ENCODE results near the gene CASQ2. TPM values are rescaled to one million over a fixed set of nuclear protein-coding genes. Genes with fewer than 3 reads are reported as not detected.

CASQ2 gene
- total and polyA plus RNA-seq, 10 of the 15 experiments (the other 5 are each of a cell fraction or from before 2014, with no cell fraction given), result not detected

DNA sequence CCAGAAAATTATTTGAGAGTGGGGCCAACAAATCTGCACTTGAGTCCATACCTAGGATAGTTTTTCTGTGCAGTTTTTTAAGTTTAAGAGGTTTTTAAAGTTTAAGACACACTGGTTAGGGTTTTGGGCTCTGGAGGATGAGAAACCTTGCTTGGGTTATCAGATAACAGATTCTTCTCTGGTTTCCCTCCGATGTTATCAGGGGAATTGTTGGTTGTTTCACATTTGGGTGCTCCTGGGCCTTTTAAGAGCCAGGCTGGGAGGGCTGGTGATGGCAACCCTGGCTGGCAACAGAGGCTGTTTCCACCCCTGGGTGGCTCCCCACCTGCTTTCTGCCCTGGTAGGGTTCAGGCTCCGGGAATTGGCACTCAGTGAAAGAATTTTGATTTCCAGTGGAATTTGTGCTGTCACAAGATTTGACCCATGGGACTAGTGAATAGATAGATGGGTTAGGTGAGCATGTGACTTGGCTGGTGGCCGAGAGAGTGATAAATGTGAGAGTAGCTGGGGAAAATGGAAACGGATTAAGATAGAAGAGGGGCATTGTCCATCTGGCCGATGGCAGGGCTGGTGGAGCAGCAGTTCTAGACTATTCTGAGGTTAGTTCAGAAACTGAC is 111.9 kb downstream of the CASQ2 start (continued):
- TF ChIP-seq, protein P1, sequence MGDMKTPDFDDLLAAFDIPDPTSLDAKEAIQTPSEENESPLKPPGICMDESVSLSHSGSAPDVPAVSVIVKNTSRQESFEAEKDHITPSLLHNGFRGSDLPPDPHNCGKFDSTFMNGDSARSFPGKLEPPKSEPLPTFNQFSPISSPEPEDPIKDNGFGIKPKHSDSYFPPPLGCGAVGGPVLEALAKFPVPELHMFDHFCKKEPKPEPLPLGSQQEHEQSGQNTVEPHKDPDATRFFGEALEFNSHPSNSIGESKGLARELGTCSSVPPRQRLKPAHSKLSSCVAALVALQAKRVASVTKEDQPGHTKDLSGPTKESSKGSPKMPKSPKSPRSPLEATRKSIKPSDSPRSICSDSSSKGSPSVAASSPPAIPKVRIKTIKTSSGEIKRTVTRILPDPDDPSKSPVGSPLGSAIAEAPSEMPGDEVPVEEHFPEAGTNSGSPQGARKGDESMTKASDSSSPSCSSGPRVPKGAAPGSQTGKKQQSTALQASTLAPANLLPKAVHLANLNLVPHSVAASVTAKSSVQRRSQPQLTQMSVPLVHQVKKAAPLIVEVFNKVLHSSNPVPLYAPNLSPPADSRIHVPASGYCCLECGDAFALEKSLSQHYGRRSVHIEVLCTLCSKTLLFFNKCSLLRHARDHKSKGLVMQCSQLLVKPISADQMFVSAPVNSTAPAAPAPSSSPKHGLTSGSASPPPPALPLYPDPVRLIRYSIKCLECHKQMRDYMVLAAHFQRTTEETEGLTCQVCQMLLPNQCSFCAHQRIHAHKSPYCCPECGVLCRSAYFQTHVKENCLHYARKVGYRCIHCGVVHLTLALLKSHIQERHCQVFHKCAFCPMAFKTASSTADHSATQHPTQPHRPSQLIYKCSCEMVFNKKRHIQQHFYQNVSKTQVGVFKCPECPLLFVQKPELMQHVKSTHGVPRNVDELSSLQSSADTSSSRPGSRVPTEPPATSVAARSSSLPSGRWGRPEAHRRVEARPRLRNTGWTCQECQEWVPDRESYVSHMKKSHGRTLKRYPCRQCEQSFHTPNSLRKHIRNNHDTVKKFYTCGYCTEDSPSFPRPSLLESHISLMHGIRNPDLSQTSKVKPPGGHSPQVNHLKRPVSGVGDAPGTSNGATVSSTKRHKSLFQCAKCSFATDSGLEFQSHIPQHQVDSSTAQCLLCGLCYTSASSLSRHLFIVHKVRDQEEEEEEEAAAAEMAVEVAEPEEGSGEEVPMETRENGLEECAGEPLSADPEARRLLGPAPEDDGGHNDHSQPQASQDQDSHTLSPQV (IDR thresholded peaks at IDR 0.05), result no peak
- TF ChIP-seq SUPT20H (IDR thresholded peaks at IDR 0.05; ENCODE audit: borderline replicate concordance, control insufficient read depth, low read depth, low read length) (no peak), NFYB (IDR thresholded peaks at IDR 0.05; ENCODE audit: insufficient read depth, low read depth, low read length) (no peak)

DNA sequence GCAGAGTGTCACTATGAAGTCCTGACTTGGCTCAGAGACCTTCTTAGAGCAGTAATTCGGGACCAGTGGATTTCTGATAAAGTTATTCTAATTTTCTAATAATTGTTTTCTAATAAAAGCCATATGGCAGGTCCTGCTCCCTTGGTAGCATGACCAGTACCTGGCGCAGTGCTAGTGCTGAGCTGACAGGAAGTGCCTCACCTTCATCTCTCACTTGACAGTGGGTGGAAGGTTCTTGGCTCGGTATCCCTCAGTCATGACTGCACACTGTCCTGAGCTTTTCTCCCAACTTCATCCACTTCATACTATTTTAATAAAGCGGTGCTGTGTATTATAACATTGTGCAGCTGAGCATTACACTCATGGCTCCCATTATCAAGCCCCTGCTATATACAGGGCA is 112.6 kb downstream of the CASQ2 start:
- H3K4me3 ChIP-seq, result no peak overlapping the region
- no peak overlapping the region for H3K27ac ChIP-seq (ENCODE audit: control insufficient read depth, insufficient read depth)
- ATAC-seq, result no peak
- in situ Hi-C loops (cut with MboI) (no loop called here), intact Hi-C loops (cut with micrococcal nuclease; ENCODE audit: unreplicated experiment) (no loop called here)
- ChIA-PET POLR2A (no interaction called here), SMC1A (ENCODE audit: uncharacterized antibody, unreplicated experiment) (no interaction called here), RAD21 (ENCODE audit: unreplicated experiment) (no interaction called here), CTCF (no interaction called here)
- H3K27me3 ChIP-seq (replicated peaks in 1 of 2; ENCODE audit: control insufficient read depth in 2 of 2, insufficient read depth in 2 of 2, low read length in 1 of 2), result no peaks in the 10 kb centered on the region
- H4K20me1 ChIP-seq (ENCODE audit: control insufficient read depth, insufficient read depth), result no peaks in the 10 kb centered on the region
- H3K36me3 ChIP-seq (ENCODE audit: control insufficient read depth in 2 of 2, insufficient read depth in 2 of 2, low read length in 1 of 2), result peaks cover 3 to 9% of the 10 kb centered on the region in 2 experiments; a peak in 3 of 4 replicates
- 85% methylated on average over 4 of the region's 4 CpGs for WGBS (ENCODE audit: insufficient coverage, insufficient replicate concordance, low lambda C conversion rate, missing lambda C conversion rate)
- H3K4me2 ChIP-seq (ENCODE audit: control insufficient read depth, insufficient read depth), result no peak overlapping the region
- no peak for DNase-seq (ENCODE audit: low read depth, low spot score)
- no peak for FAIRE-seq
- H2AFZ ChIP-seq (ENCODE audit: control insufficient read depth, low read depth, low read length), result no peak overlapping the region
- H3K9me3 ChIP-seq (replicated peaks; ENCODE audit: control insufficient read depth, insufficient read depth, low read length), result no peaks in the 10 kb centered on the region; the same call in 2 of the 3 replicates
- BruUV-seq (replicated peaks), result no TSS peak
- no peak overlapping the region for H3K9ac ChIP-seq (ENCODE audit: control insufficient read depth, insufficient read depth, low read length)
- H3K4me1 ChIP-seq (ENCODE audit: control insufficient read depth, insufficient read depth, low read length), result peaks cover 7% of the 10 kb centered on the region
- no peaks in the 10 kb centered on the region; the same call in 1 of the 2 replicates for H3K79me2 ChIP-seq (ENCODE audit: control insufficient read depth, insufficient read depth, low read length)
- TF ChIP-seq, protein P2, sequence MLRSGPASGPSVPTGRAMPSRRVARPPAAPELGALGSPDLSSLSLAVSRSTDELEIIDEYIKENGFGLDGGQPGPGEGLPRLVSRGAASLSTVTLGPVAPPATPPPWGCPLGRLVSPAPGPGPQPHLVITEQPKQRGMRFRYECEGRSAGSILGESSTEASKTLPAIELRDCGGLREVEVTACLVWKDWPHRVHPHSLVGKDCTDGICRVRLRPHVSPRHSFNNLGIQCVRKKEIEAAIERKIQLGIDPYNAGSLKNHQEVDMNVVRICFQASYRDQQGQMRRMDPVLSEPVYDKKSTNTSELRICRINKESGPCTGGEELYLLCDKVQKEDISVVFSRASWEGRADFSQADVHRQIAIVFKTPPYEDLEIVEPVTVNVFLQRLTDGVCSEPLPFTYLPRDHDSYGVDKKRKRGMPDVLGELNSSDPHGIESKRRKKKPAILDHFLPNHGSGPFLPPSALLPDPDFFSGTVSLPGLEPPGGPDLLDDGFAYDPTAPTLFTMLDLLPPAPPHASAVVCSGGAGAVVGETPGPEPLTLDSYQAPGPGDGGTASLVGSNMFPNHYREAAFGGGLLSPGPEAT (IDR thresholded peaks at IDR 0.05; ENCODE audit: low read depth), result no peak
- TF ChIP-seq, protein P3, sequence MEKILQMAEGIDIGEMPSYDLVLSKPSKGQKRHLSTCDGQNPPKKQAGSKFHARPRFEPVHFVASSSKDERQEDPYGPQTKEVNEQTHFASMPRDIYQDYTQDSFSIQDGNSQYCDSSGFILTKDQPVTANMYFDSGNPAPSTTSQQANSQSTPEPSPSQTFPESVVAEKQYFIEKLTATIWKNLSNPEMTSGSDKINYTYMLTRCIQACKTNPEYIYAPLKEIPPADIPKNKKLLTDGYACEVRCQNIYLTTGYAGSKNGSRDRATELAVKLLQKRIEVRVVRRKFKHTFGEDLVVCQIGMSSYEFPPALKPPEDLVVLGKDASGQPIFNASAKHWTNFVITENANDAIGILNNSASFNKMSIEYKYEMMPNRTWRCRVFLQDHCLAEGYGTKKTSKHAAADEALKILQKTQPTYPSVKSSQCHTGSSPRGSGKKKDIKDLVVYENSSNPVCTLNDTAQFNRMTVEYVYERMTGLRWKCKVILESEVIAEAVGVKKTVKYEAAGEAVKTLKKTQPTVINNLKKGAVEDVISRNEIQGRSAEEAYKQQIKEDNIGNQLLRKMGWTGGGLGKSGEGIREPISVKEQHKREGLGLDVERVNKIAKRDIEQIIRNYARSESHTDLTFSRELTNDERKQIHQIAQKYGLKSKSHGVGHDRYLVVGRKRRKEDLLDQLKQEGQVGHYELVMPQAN (conservative IDR thresholded peaks at IDR 0.05), result no peak
- TF ChIP-seq SREBF2 (IDR thresholded peaks at IDR 0.05; ENCODE audit: low read length) (no peak), CHD1 (IDR thresholded peaks at IDR 0.05; ENCODE audit: low read depth, low read length) (no peak), TAF1 (IDR thresholded peaks at IDR 0.05; ENCODE audit: borderline replicate concordance, low read depth, low read length) (no peak), SMAD1 (IDR thresholded peaks at IDR 0.05; ENCODE audit: low read depth, partially characterized antibody) (no peak), CHD4 (IDR thresholded peaks at IDR 0.05) (no peak)
- TF ChIP-seq, protein P4, sequence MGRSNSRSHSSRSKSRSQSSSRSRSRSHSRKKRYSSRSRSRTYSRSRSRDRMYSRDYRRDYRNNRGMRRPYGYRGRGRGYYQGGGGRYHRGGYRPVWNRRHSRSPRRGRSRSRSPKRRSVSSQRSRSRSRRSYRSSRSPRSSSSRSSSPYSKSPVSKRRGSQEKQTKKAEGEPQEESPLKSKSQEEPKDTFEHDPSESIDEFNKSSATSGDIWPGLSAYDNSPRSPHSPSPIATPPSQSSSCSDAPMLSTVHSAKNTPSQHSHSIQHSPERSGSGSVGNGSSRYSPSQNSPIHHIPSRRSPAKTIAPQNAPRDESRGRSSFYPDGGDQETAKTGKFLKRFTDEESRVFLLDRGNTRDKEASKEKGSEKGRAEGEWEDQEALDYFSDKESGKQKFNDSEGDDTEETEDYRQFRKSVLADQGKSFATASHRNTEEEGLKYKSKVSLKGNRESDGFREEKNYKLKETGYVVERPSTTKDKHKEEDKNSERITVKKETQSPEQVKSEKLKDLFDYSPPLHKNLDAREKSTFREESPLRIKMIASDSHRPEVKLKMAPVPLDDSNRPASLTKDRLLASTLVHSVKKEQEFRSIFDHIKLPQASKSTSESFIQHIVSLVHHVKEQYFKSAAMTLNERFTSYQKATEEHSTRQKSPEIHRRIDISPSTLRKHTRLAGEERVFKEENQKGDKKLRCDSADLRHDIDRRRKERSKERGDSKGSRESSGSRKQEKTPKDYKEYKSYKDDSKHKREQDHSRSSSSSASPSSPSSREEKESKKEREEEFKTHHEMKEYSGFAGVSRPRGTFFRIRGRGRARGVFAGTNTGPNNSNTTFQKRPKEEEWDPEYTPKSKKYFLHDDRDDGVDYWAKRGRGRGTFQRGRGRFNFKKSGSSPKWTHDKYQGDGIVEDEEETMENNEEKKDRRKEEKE (IDR thresholded peaks at IDR 0.05), result no peak
